OCI-LY1 (cell line): ENCODE measurements around the gene ERBB4.

Experiments
- H2AFZ ChIP-seq: fragments of 200-600 bp; sonication (generic), shearing (Covaris generic); 2 replicates; pipeline ENCODE4 v1.6.0; 2014; ENCODE audit warnings: antibody characterized with exemption, mild to moderate bottlenecking, low read length
- H3F3A ChIP-seq: fragments of 200-600 bp; sonication (generic), shearing (Covaris generic); 2 replicates; pipeline ENCODE4 v1.6.0; 2014; ENCODE audit warnings: mild to moderate bottlenecking, antibody characterized with exemption, low read length, moderate library complexity; ENCODE audit not compliant: insufficient read depth
- H3K27ac ChIP-seq: fragments of 200-600 bp; sonication (generic); 2 replicates; pipeline ENCODE4 v1.5.1; 2014; ENCODE audit warnings: low read length, mixed run types, mild to moderate bottlenecking, low read depth; ENCODE audit not compliant: poor library complexity, severe bottlenecking
- H3K27me3 ChIP-seq: fragments of 200-600 bp; sonication (generic); 2 replicates; pipeline ENCODE4 v1.6.0; 2014; ENCODE audit warnings: antibody characterized with exemption, mild to moderate bottlenecking, low read length, moderate library complexity; ENCODE audit not compliant: insufficient read depth
- H3K36me3 ChIP-seq: fragments of 200-600 bp; sonication (generic); 2 replicates; pipeline ENCODE4 v1.6.1; 2014; ENCODE audit warnings: mild to moderate bottlenecking, antibody characterized with exemption, low read length, moderate library complexity, mixed read lengths; ENCODE audit not compliant: insufficient read depth
- H3K4me1 ChIP-seq: fragments of 200-600 bp; sonication (generic); 2 replicates; pipeline ENCODE4 v1.5.1; 2014; ENCODE audit warnings: mild to moderate bottlenecking, low read length, moderate library complexity; ENCODE audit not compliant: insufficient read depth, severe bottlenecking
- H3K4me2 ChIP-seq: fragments of 200-600 bp; sonication (generic), shearing (Covaris generic); 2 replicates; pipeline ENCODE4 v1.6.1; 2014; ENCODE audit warnings: low read length
- H3K4me3 ChIP-seq: fragments of 200-600 bp; sonication (generic); 2 replicates; pipeline ENCODE4 v1.5.1; 2014; ENCODE audit warnings: low read length, low read depth, mild to moderate bottlenecking, mixed read lengths; ENCODE audit not compliant: poor library complexity, severe bottlenecking
- H3K79me2 ChIP-seq: fragments of 200-600 bp; shearing (Covaris generic); 2 replicates; pipeline ENCODE4 v1.6.1; 2016; ENCODE audit warnings: mixed run types, low read length, mixed read lengths; ENCODE audit not compliant: insufficient read depth
- H3K9ac ChIP-seq: fragments of 200-600 bp; sonication (generic), shearing (Covaris generic); 2 replicates; pipeline ENCODE4 v1.6.1; 2014; ENCODE audit warnings: mild to moderate bottlenecking, low read length, mixed read lengths
- H3K9me2 ChIP-seq: fragments of 200-600 bp; sonication (generic), shearing (Covaris generic); 2 replicates; pipeline ENCODE4 v1.6.1; 2014; ENCODE audit warnings: low read depth, mild to moderate bottlenecking, low read length, mixed read lengths
- H3K9me3 ChIP-seq: fragments of 200-600 bp; shearing (Covaris generic); 2 replicates; pipeline ENCODE4 v1.6.1; 2014; ENCODE audit warnings: low read length, mixed read lengths
- H4K20me1 ChIP-seq: fragments of 200-600 bp; sonication (generic), shearing (Covaris generic); 2 replicates; pipeline ENCODE4 v1.6.0; 2016; ENCODE audit warnings: mild to moderate bottlenecking, low read length; ENCODE audit not compliant: insufficient read depth
- EZH2 ChIP-seq: fragments of 200-600 bp; sonication (generic), shearing (Covaris generic); IDR thresholded peaks from 2 replicates; pipeline ENCODE4 v1.8.0; 2017; ENCODE audit warnings: borderline replicate concordance, mixed run types, mild to moderate bottlenecking, antibody characterized with exemption, low read length, moderate library complexity, mixed read lengths
- TF ChIP-seq, protein P1 (sequence below): fragments of 200-600 bp; sonication (generic), shearing (Covaris generic); IDR thresholded peaks from 2 replicates; pipeline ENCODE4 v1.5.1; 2017; ENCODE audit warnings: mild to moderate bottlenecking, antibody characterized with exemption, low read length, moderate library complexity, mixed read lengths

The ERBB4 gene

DNA sequence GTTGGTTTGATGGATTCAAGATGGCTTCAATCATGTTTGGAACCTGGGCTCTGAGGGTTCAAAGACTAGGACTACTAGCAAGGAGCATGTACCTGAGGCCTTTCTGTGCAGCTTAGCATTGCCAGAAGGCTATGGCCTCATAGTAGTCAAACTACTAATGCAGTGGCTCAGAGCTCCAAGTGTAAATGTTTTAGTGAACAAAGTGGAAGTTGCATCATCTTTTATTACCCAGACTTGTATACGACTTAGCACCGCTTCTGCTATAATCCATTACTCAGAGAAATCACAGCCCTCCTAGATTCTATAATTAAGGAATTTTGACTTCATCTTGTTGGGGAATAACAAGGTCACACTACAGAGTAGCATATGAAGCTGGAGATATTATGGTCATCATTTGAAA lies 210.5 kb downstream of the ERBB4 start:
- no peaks in the 10 kb centered on the region for H3K27me3 ChIP-seq
- no peaks in the 10 kb centered on the region for H3K4me1 ChIP-seq
- no peaks in the 10 kb centered on the region for H3F3A ChIP-seq
- H3K4me3 ChIP-seq, result no peak overlapping the region
- H3K9me2 ChIP-seq, result no peaks in the 10 kb centered on the region
- no peaks in the 10 kb centered on the region for H3K36me3 ChIP-seq
- no peak for TF ChIP-seq EZH2
- TF ChIP-seq, protein P1, sequence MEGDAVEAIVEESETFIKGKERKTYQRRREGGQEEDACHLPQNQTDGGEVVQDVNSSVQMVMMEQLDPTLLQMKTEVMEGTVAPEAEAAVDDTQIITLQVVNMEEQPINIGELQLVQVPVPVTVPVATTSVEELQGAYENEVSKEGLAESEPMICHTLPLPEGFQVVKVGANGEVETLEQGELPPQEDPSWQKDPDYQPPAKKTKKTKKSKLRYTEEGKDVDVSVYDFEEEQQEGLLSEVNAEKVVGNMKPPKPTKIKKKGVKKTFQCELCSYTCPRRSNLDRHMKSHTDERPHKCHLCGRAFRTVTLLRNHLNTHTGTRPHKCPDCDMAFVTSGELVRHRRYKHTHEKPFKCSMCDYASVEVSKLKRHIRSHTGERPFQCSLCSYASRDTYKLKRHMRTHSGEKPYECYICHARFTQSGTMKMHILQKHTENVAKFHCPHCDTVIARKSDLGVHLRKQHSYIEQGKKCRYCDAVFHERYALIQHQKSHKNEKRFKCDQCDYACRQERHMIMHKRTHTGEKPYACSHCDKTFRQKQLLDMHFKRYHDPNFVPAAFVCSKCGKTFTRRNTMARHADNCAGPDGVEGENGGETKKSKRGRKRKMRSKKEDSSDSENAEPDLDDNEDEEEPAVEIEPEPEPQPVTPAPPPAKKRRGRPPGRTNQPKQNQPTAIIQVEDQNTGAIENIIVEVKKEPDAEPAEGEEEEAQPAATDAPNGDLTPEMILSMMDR, result no peak
- no peaks in the 10 kb centered on the region for H4K20me1 ChIP-seq
- no peak overlapping the region for H3K9ac ChIP-seq
- no peaks in the 10 kb centered on the region for H3K79me2 ChIP-seq
- no peak overlapping the region for H3K27ac ChIP-seq
- no peak overlapping the region for H3K4me2 ChIP-seq
- H3K9me3 ChIP-seq, result no peaks in the 10 kb centered on the region
- H2AFZ ChIP-seq, result no peak overlapping the region

DNA sequence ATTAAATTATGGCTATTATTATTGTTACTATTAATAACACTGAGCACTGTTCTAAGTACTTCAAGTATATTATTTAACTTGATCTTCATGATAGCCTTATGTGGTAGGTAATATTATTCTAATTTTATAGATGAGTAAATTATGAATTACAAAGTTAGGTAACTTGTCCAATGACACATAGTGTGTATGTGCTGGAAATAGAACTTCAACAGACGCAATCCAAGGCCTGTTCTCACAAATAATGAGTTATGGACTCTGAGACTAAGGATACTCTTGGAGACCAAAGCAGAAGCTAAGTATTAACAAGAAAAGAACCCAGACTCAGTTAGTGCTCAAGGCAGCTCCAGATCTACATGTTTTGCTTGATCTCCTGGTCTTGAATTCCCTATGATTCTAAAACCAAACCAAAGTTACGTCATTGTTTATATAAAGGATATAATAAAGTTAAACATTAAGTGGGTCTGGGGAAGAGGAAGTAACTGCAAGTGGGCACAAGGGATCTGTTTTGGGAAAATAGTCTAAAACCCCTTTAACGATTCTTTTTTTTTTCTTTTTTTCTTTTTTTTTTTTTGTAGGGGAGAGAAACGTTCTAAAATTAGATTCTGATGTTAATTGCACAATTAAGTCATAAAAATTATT lies 211.3 kb downstream of the ERBB4 start:
- H3K9ac ChIP-seq, result no peak overlapping the region
- H3K4me2 ChIP-seq, result no peak overlapping the region
- no peaks in the 10 kb centered on the region for H3K9me2 ChIP-seq
- H2AFZ ChIP-seq, result no peak overlapping the region
- no peak for TF ChIP-seq EZH2
- TF ChIP-seq, protein P1, result no peak
- H3K4me3 ChIP-seq, result no peak overlapping the region
- H3K4me1 ChIP-seq, result no peaks in the 10 kb centered on the region
- no peaks in the 10 kb centered on the region for H3K36me3 ChIP-seq
- no peaks in the 10 kb centered on the region for H3F3A ChIP-seq
- no peaks in the 10 kb centered on the region for H3K9me3 ChIP-seq
- H3K79me2 ChIP-seq, result no peaks in the 10 kb centered on the region
- no peaks in the 10 kb centered on the region for H4K20me1 ChIP-seq
- no peak overlapping the region for H3K27ac ChIP-seq
- H3K27me3 ChIP-seq, result no peaks in the 10 kb centered on the region

DNA sequence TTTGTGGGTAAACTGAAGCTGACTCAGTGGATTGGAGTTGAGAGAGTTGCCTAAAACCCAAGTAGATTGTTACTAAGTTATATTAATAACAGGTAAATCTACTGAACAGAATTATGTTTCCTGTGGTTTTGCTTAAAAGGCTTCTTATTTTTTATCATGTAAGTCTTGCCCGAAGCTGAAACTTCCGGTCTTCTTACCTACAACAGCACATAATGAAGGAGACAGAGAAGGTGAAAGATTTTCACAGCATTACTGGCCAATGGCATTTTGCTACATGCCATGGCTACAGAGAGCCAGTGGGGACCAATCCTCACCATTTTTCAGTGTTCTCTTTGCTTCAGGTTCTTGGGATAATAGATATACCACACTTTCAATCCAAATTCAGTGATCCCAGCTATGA lies 220.0 kb downstream of the ERBB4 start:
- Histone ChIP-seq H3K27me3 (no peaks in the 10 kb centered on the region), H3K4me2 (no peak overlapping the region), H3F3A (no peaks in the 10 kb centered on the region), H3K4me1 (no peaks in the 10 kb centered on the region), H3K9me3 (no peaks in the 10 kb centered on the region), H3K9ac (no peak overlapping the region), H3K4me3 (no peak overlapping the region), H3K27ac (no peak overlapping the region), H2AFZ (no peak overlapping the region), H3K9me2 (no peaks in the 10 kb centered on the region), H3K36me3 (no peaks in the 10 kb centered on the region), H4K20me1 (no peaks in the 10 kb centered on the region), H3K79me2 (no peaks in the 10 kb centered on the region)
- TF ChIP-seq EZH2, result no peak
- TF ChIP-seq, protein P1, result no peak
